Activated CD4-positive, alpha-beta T cell treated with anti-CD3 and anti-CD28 coated beads for 4 hours (primary cell): ENCODE measurements around the gene LCN2.
A peak's percentile ranks its signal among the peaks of the same experiment; 100 is the strongest.
"Not testable (repeated sequence)": the region's sequence is repeated elsewhere in the genome, so short reads cannot be mapped to it uniquely, and the experiment has no call there.

Experiments used
- DNase-seq, 2 donors: peaks; one replicate each; pipeline ENCODE4 v3.0.0-alpha.2; 2020

LCN2 gene

GRCh38 chr9:128128836-128129590 is 20.2 kb upstream of the LCN2 start:
- DNase-seq, result no peak

- peak; percentile 33 to 53 for DNase-seq
Measured at GRCh38 chr9:128129976-128130590, 19.2 kb upstream of the LCN2 start.

- not testable (repeated sequence) for DNase-seq
Measured at GRCh38 chr9:128130651-128131050, 18.6 kb upstream of the LCN2 start.

GRCh38 chr9:128131346-128131745 is 17.9 kb upstream of the LCN2 start:
- not testable (repeated sequence) for DNase-seq

GRCh38 chr9:128132139-128132538 is 17.1 kb upstream of the LCN2 start:
- DNase-seq, result not testable (repeated sequence)

GRCh38 chr9:128135561-128135960 is 13.7 kb upstream of the LCN2 start:
- DNase-seq, result not testable (repeated sequence)

GRCh38 chr9:128136816-128137793 is 12.1 kb upstream of the LCN2 start:
- DNase-seq, result no peak

- DNase-seq, result no peak
Measured at GRCh38 chr9:128138001-128138400, 11.3 kb upstream of the LCN2 start.

GRCh38 chr9:128139621-128140020 is 9.6 kb upstream of the LCN2 start:
- no peak for DNase-seq

- no peak for DNase-seq
Measured at GRCh38 chr9:128141604-128142003, 7.6 kb upstream of the LCN2 start.

- DNase-seq, result no peak
Measured at GRCh38 chr9:128142061-128142460, 7.2 kb upstream of the LCN2 start.

- no peak for DNase-seq
Measured at GRCh38 chr9:128142596-128142995, 6.7 kb upstream of the LCN2 start.

GRCh38 chr9:128143525-128144238 is 5.6 kb upstream of the LCN2 start:
- DNase-seq, result no peak

GRCh38 chr9:128144239-128145181 is 4.7 kb upstream of the LCN2 start:
- DNase-seq, result no peak

GRCh38 chr9:128145536-128145935 is 3.7 kb upstream of the LCN2 start:
- DNase-seq, result no peak

GRCh38 chr9:128145951-128146351 is 3.3 kb upstream of the LCN2 start:
- DNase-seq, result no peak

- DNase-seq, result no peak
Measured at GRCh38 chr9:128146591-128147120, 2.6 kb upstream of the LCN2 start.

GRCh38 chr9:128148509-128149000 is 698 bp upstream of the LCN2 start:
- DNase-seq, result no peak

GRCh38 chr9:128149951-128150593 is 819 bp downstream of the LCN2 start:
- DNase-seq, result no peak

- DNase-seq, result no peak
Measured at GRCh38 chr9:128150594-128151308, 1.5 kb downstream of the LCN2 start.
